HEK293T (cell line): ENCODE results near the gene UBTD1.

ENCODE experiments used
- BHLHE40 ChIP-seq: fragments of 450-650 bp; IDR thresholded peaks from 2 replicates; pipeline ENCODE4 v1.6.1; 2016; ENCODE audit warnings: mild to moderate bottlenecking, moderate library complexity, borderline replicate concordance
- FOXK2 ChIP-seq: fragments of 450-650 bp; IDR thresholded peaks from 2 replicates; pipeline ENCODE4 v1.6.1; 2016; ENCODE audit warnings: mild to moderate bottlenecking
- FOXM1 ChIP-seq: fragments of 450-650 bp; IDR thresholded peaks from 2 replicates; pipeline ENCODE4 v1.6.1; 2017; ENCODE audit warnings: mild to moderate bottlenecking, borderline replicate concordance
- L3MBTL2 ChIP-seq: fragments of 450-650 bp; conservative IDR thresholded peaks from 2 replicates; pipeline ENCODE4 v1.6.1; 2016; ENCODE audit warnings: mild to moderate bottlenecking
- SP1 ChIP-seq: fragments of 450-650 bp; IDR thresholded peaks from 2 replicates; pipeline ENCODE4 v1.6.1; 2017
- TARDBP ChIP-seq: fragments of 450-650 bp; IDR thresholded peaks from 2 replicates; pipeline ENCODE4 v1.6.1; 2016
- TF ChIP-seq, protein P1 (sequence below): fragments of 450-650 bp; IDR thresholded peaks from 2 replicates; pipeline ENCODE4 v1.6.1; 2016

DNA sequence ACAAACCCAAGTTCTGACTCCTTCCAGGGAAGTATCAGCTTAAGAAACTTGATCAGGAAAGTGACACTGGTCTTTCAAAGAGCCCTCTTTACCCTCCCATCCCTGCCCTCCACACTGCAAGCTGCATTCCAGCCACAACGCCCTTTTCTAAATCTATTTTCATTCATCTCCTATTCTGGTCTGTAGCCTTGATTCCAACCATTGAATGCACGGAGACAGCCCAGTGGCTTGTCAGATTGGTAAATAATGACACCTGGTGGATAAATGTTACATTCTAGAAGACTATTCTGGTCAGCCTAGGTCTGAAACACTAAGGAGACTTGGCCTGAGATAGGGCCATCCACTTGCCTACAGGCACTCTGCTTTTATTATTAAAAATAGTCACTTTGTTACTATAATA is 113.7 kb downstream of the UBTD1 start:
- TF ChIP-seq, protein P1, sequence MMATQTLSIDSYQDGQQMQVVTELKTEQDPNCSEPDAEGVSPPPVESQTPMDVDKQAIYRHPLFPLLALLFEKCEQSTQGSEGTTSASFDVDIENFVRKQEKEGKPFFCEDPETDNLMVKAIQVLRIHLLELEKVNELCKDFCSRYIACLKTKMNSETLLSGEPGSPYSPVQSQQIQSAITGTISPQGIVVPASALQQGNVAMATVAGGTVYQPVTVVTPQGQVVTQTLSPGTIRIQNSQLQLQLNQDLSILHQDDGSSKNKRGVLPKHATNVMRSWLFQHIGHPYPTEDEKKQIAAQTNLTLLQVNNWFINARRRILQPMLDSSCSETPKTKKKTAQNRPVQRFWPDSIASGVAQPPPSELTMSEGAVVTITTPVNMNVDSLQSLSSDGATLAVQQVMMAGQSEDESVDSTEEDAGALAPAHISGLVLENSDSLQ, result no peak
- TF ChIP-seq TARDBP (no peak), FOXM1 (no peak), FOXK2 (no peak), SP1 (no peak), BHLHE40 (no peak), L3MBTL2 (no peak)
